Breast epithelium (tissue), 3 donors: ENCODE results near the gene MACROH2A1.

Experiments
- POLR2AphosphoS5 ChIP-seq, 3 donors: sonication (generic); formaldehyde crosslinking; IDR thresholded peaks; one replicate each; pipeline ENCODE4 v1.6.1; 2017; ENCODE audit warnings: antibody characterized with exemption in 3 of 3
- TF ChIP-seq, protein P1 (sequence below), 3 donors: fragments of 450-650 bp; IDR thresholded peaks; one replicate each; pipeline ENCODE4 v1.5.1; 2016 to 2017; ENCODE audit warnings: antibody characterized with exemption in 3 of 3, mild to moderate bottlenecking in 3 of 3, moderate library complexity in 3 of 3

DNA sequence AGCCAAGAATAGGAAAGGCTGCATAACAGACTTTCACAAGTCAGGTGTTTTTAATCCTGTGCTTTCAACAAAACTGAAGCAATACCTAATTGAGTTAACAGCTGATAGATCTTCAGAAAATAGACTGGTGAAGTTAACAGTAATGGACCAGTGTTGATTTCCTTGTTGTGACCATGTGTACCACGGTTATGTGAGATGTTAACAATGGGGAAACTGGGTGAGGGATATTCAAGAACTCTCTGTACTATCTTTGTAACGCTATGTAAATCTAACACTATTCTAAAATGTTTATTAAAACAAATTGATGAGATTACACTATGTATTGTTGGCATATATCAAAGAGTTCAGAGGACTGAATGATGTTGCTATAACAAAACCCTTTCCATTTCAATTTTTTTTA is 36.9 kb downstream of the MACROH2A1 start:
- TF ChIP-seq, protein P1, sequence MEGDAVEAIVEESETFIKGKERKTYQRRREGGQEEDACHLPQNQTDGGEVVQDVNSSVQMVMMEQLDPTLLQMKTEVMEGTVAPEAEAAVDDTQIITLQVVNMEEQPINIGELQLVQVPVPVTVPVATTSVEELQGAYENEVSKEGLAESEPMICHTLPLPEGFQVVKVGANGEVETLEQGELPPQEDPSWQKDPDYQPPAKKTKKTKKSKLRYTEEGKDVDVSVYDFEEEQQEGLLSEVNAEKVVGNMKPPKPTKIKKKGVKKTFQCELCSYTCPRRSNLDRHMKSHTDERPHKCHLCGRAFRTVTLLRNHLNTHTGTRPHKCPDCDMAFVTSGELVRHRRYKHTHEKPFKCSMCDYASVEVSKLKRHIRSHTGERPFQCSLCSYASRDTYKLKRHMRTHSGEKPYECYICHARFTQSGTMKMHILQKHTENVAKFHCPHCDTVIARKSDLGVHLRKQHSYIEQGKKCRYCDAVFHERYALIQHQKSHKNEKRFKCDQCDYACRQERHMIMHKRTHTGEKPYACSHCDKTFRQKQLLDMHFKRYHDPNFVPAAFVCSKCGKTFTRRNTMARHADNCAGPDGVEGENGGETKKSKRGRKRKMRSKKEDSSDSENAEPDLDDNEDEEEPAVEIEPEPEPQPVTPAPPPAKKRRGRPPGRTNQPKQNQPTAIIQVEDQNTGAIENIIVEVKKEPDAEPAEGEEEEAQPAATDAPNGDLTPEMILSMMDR (IDR thresholded peaks at IDR 0.05): no peak
- no peak for TF ChIP-seq POLR2AphosphoS5 (IDR thresholded peaks at IDR 0.05)
